Vagina (tissue), 2 donors: ENCODE measurements around the gene DPM1. TPM values are rescaled to one million over a fixed set of nuclear protein-coding genes. Genes with fewer than 3 reads are reported as not detected.

Source experiments
- DNase-seq, 2 donors: peaks; one replicate each; pipeline ENCODE4 v3.0.0-alpha.2; 2017; ENCODE audit errors: extremely low spot score in 2 of 2
- H3K27ac ChIP-seq: fragments of 200-600 bp; sonication (generic); one replicate; pipeline ENCODE4 v1.5.1; 2019
- H3K27me3 ChIP-seq: fragments of 200-600 bp; sonication (generic); one replicate; pipeline ENCODE4 v1.5.1; 2019
- H3K36me3 ChIP-seq, 2 donors: fragments of 200-600 bp; sonication (generic); one replicate each; pipeline ENCODE4 v1.5.1; 2017 to 2019
- H3K4me1 ChIP-seq: fragments of 200-600 bp; sonication (generic); one replicate; pipeline ENCODE4 v1.5.1; 2019
- H3K4me3 ChIP-seq, 2 donors: fragments of 200-600 bp; sonication (generic); 1 replicate in 1 of 2; 2 replicates in 1 of 2; pipeline ENCODE4 v1.5.1; 2016 to 2019
- H3K9me3 ChIP-seq: fragments of 200-600 bp; sonication (generic); one replicate; pipeline ENCODE4 v1.5.1; 2019
- POLR2A ChIP-seq, 2 donors: fragments of 450-650 bp; IDR thresholded peaks; one replicate each; pipeline ENCODE4 v1.6.1; 2017; ENCODE audit warnings: antibody characterized with exemption in 2 of 2, mild to moderate bottlenecking in 2 of 2, moderate library complexity in 2 of 2
- POLR2AphosphoS5 ChIP-seq, 2 donors: sonication (generic); formaldehyde crosslinking; IDR thresholded peaks; one replicate each; pipeline ENCODE4 v1.9.0; 2017; ENCODE audit warnings: antibody characterized with exemption in 2 of 2, mild to moderate bottlenecking in 2 of 2, low read depth in 1 of 2; ENCODE audit not compliant: insufficient read depth in 1 of 2
- intact Hi-C: fragments of 100-400 bp; cut with DNase I; formaldehyde crosslinking; loops from one replicate; pipeline ENCODE4 v1.15.1; 2023
- total RNA-seq: library from RNA; depleted of rRNA; stranded (reverse); fragments of >200 nt; gene quantifications from one replicate; pipeline ENCODE4 v1.2.3, GENCODE V29; 2016
- TF ChIP-seq, protein P1 (sequence below), 3 experiments: fragments of 450-650 bp in 2 of 3; fragments of 200-600 bp in 1 of 3; sonication (generic) in 1 of 3; IDR thresholded peaks; one replicate each; pipeline ENCODE4 v1.5.1; 2017 to 2019; ENCODE audit warnings: antibody characterized with exemption in 3 of 3, mild to moderate bottlenecking in 2 of 3, moderate library complexity in 2 of 3

Gene DPM1
- total RNA-seq, 1 donor from 2014 or later, result 21.1 TPM

DNA sequence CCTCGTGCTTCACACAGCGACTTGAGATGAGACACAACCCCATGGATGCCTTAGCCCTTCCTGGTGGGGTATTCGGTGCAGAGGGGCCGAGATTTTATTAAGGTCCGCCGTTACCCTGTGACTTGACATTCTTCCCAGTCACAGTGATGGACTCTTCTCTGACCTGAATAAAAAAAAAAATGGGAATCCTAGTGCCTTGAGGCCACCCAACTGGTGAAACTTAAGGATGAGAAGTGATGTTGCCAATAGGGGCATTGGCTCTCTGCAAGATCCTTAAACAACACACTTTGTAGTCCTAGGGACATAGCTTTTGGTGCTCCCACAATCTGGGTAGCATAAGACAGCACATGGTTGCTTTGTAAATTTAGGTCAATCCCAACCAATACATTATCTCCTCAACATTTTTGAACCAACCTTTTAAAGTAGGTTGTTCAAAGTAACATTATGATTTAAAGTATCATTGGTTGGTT lies 26.3 kb downstream of the DPM1 start:
- peak overlapping the region; percentile 95 to 97 for H3K4me3 ChIP-seq
- DNase-seq, result no peak
- no peak for TF ChIP-seq POLR2A (IDR thresholded peaks at IDR 0.05)
- TF ChIP-seq, protein P1, sequence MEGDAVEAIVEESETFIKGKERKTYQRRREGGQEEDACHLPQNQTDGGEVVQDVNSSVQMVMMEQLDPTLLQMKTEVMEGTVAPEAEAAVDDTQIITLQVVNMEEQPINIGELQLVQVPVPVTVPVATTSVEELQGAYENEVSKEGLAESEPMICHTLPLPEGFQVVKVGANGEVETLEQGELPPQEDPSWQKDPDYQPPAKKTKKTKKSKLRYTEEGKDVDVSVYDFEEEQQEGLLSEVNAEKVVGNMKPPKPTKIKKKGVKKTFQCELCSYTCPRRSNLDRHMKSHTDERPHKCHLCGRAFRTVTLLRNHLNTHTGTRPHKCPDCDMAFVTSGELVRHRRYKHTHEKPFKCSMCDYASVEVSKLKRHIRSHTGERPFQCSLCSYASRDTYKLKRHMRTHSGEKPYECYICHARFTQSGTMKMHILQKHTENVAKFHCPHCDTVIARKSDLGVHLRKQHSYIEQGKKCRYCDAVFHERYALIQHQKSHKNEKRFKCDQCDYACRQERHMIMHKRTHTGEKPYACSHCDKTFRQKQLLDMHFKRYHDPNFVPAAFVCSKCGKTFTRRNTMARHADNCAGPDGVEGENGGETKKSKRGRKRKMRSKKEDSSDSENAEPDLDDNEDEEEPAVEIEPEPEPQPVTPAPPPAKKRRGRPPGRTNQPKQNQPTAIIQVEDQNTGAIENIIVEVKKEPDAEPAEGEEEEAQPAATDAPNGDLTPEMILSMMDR (IDR thresholded peaks at IDR 0.05), result no peak
- no peak for TF ChIP-seq POLR2AphosphoS5 (IDR thresholded peaks at IDR 0.05; ENCODE audit: insufficient read depth in 1 of 2, low read depth in 1 of 2)
- peaks cover 0 to 30% of the 10 kb centered on the region in 2 donors for H3K36me3 ChIP-seq
- H3K9me3 ChIP-seq, result no peaks in the 10 kb centered on the region
- peaks cover 39% of the 10 kb centered on the region for H3K4me1 ChIP-seq
- peak overlapping the region; percentile 99 for H3K27ac ChIP-seq
- H3K27me3 ChIP-seq, result no peaks in the 10 kb centered on the region
- intact Hi-C loops, result loop anchor here (5.0 kb wide), 1 partner anchor 140 kb away; no protein-coding TSS in a partner anchor

DNA sequence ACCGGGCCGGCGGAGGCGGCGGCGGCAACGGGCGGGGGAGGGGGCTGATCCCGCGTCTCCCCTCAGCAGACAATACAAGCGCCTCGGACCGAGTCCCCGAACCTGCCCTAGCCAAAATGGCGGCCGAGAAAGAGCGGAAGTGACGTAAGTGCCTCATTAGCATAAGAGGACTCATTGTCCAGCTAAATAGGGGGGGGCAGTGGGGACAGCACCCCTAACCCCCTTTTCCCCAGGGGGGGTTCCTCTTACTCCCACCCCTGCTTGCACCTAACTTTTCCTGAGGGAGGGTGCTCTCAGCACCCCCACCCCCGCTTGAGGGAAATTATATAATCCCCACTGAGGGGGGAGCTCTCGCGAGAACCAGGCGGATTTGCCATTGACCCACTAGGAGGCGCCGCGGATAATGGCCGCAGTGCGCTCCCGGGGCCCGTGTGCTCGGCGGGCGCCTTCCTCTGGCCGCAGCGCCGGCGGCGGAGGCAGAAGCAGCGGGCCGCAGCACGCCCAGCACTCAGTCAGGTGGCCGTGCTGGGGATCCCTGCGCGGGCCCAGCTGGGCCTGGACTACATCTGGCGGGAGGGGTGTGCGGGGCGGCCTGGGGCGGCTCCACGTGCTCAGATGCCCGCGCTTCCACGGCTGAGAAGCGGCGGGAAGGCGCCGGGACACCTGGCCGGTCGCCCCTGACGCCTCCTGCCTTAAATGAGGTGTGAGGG lies 26.9 kb downstream of the DPM1 start, which contains the start of gene ADNP:
Gene ADNP, minus strand, starts transcription at position 132 of the 710 bp plus-strand sequence. CDS start 27,441 bp downstream, outside the sequence.
- Histone ChIP-seq H3K27ac (peak within 1 kb of the TSS; percentile 99), H3K9me3 (no peaks in the 10 kb centered on the region), H3K4me3 (peak within 1 kb of the TSS; percentile 95 to 97), H3K4me1 (peaks cover 45% of the 10 kb centered on the region), H3K27me3 (no peaks in the 10 kb centered on the region), H3K36me3 (peaks cover 0 to 30% of the 10 kb centered on the region in 2 donors)
- peak in 1 of 2 donors; percentile 95 for DNase-seq
- intact Hi-C loops, result loop anchor here (5.0 kb wide), 1 partner anchor 139 kb away; no protein-coding TSS in a partner anchor
- TF ChIP-seq POLR2AphosphoS5 (IDR thresholded peaks at IDR 0.05; ENCODE audit: insufficient read depth in 1 of 2, low read depth in 1 of 2) (peak; percentile 53 to 87), POLR2A (IDR thresholded peaks at IDR 0.05) (peak in 1 of 2 donors; percentile 35)
- TF ChIP-seq, protein P1 (IDR thresholded peaks at IDR 0.05), result peak; percentile 53 to 83 (median 68)

DNA sequence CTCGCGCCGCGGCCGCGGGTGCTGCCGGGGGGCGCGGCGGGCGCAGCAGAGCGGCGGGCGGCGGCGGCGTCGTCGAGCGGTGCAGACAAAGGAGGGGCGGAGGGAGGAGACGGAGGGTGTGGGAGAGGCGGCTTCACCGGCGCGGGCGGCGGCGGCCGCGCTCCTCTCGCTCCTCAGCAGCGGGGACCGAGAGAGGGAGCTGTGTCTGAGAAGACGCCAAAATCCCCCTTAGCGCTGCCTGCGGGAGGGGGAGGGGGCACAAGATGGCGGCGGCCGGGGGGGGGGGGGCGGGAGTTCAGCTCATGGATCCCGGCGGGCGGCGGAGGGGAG lies 27.4 kb downstream of the DPM1 start:
- Histone ChIP-seq H3K9me3 (no peaks in the 10 kb centered on the region), H3K4me3 (peak overlapping the region; percentile 95 to 97), H3K36me3 (peaks cover 0 to 27% of the 10 kb centered on the region in 2 donors), H3K27me3 (no peaks in the 10 kb centered on the region), H3K27ac (peak overlapping the region; percentile 99), H3K4me1 (peaks cover 50% of the 10 kb centered on the region)
- DNase-seq, result no peak
- TF ChIP-seq, protein P1 (IDR thresholded peaks at IDR 0.05), result no peak
- intact Hi-C loops, result loop anchor here (5.0 kb wide), 1 partner anchor 139 kb away; no protein-coding TSS in a partner anchor

DNA sequence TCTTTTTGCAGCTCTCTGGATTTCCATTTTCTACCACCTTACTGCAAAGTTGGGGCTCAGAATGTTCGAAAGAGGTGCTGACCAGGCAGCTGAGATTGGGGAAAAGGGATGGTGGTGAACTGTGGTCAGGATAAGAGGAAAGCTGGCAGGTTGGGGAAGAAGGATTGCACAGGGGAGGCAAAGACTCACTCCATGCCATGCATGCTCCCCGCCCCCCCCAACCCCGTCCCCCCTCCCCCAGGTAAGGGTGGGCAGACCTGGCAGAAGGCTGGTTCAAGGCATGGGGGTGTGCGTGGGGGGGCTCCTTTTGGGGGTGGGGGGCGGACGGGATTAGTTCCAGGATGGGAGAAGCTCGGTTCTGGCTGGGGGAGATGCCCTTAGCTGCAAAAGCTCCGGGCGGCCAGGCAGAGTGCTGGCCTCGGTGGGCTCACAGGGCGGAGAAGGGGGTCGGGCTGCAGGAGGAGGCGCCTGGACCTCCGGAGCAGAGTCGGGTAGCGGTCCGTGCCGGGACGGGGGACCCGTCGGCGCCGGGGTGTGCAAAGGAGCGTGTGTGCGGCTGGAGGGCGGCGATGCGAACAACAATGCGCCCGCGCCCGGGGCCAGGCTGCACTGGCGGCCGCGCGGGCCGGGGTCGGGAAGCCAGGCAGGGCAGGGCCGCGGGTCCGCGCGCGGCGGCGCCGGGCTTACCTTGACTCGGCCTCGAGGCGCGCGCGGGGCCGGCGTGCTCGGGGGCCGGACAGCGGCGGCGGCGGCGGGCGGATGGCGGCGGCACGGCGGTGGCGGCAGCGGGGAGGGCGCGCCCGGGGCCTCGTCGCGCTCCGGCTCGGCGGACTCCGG lies 28.0 kb downstream of the DPM1 start:
- no peaks in the 10 kb centered on the region for H3K27me3 ChIP-seq
- TF ChIP-seq POLR2A (IDR thresholded peaks at IDR 0.05) (no peak), POLR2AphosphoS5 (IDR thresholded peaks at IDR 0.05; ENCODE audit: insufficient read depth in 1 of 2, low read depth in 1 of 2) (no peak)
- TF ChIP-seq, protein P1 (IDR thresholded peaks at IDR 0.05), result no peak
- peaks cover 0 to 21% of the 10 kb centered on the region in 2 donors for H3K36me3 ChIP-seq
- peak overlapping the region; percentile 99 for H3K27ac ChIP-seq
- intact Hi-C loops, result loop anchor here (5.0 kb wide), 1 partner anchor 138 kb away; no protein-coding TSS in a partner anchor
- peaks cover 56% of the 10 kb centered on the region for H3K4me1 ChIP-seq
- no peaks in the 10 kb centered on the region for H3K9me3 ChIP-seq
- no peak for DNase-seq
- peak overlapping the region; percentile 95 to 97 for H3K4me3 ChIP-seq
